Uterus (tissue), 4 donors: Measurements from ENCODE around the gene NCOA5. TPM values are rescaled to one million over a fixed set of nuclear protein-coding genes. Genes with fewer than 3 reads are reported as not detected.

Source experiments
- DNase-seq, 2 donors: peaks; one replicate each; pipeline ENCODE4 v3.0.0-alpha.2; 2019 to 2020
- H3K27ac ChIP-seq, 2 donors: fragments of 200-600 bp; sonication (generic); 1 replicate in 1 of 2; 2 replicates in 1 of 2; pipeline ENCODE4 v1.5.1; 2016 to 2018
- H3K27me3 ChIP-seq, 2 donors: fragments of 200-600 bp; sonication (generic); one replicate each; pipeline ENCODE4 v1.5.1; 2018 to 2019; ENCODE audit warnings: control low read depth in 1 of 2
- H3K36me3 ChIP-seq, 2 donors: fragments of 200-600 bp; sonication (generic); one replicate each; pipeline ENCODE4 v1.5.1; 2019; ENCODE audit warnings: control low read depth in 1 of 2
- H3K4me1 ChIP-seq, 2 donors: fragments of 200-600 bp; sonication (generic); one replicate each; pipeline ENCODE4 v1.5.1; 2018 to 2019; ENCODE audit warnings: control low read depth in 1 of 2
- H3K4me3 ChIP-seq, 2 donors: fragments of 200-600 bp; sonication (generic); 1 replicate in 1 of 2; 2 replicates in 1 of 2; pipeline ENCODE4 v1.5.1; 2018 to 2019; ENCODE audit warnings: mild to moderate bottlenecking in 1 of 2
- H3K9me3 ChIP-seq, 2 donors: fragments of 200-600 bp; sonication (generic); one replicate each; pipeline ENCODE4 v1.5.1; 2019; ENCODE audit warnings: control low read depth in 1 of 2
- POLR2A ChIP-seq, 2 donors: fragments of 450-650 bp; IDR thresholded peaks; one replicate each; pipeline ENCODE4 v1.6.1; 2016; ENCODE audit warnings: antibody characterized with exemption in 2 of 2, mild to moderate bottlenecking in 1 of 2, moderate library complexity in 1 of 2
- intact Hi-C: fragments of 100-400 bp; cut with DNase I; formaldehyde crosslinking; loops from one replicate; pipeline ENCODE4 v1.15.1; 2023; ENCODE audit warnings: low total_unique reads
- total RNA-seq, 4 donors: library from RNA; depleted of rRNA in 3 of 4; stranded (reverse); fragments of >200 nt in 3 of 4; gene quantifications; one replicate each; pipeline versions ENCODE4 v1.1.0 to v1.2.4, GENCODE V29; 2014 to 2023
- TF ChIP-seq, protein P1 (sequence below), 4 experiments: fragments of 200-600 bp in 2 of 4; fragments of 450-650 bp in 2 of 4; sonication (generic) in 2 of 4; IDR thresholded peaks; one replicate each; pipeline ENCODE4 v1.5.1; 2016 to 2019; ENCODE audit warnings: antibody characterized with exemption in 4 of 4, mild to moderate bottlenecking in 2 of 4, moderate library complexity in 1 of 4
- donor health status: DM: yes; HTN: yes; CAD: no.

NCOA5 gene
- total RNA-seq, 4 donors from 2014 or later = 8.2 to 37.8 (median 29.5) TPM

DNA sequence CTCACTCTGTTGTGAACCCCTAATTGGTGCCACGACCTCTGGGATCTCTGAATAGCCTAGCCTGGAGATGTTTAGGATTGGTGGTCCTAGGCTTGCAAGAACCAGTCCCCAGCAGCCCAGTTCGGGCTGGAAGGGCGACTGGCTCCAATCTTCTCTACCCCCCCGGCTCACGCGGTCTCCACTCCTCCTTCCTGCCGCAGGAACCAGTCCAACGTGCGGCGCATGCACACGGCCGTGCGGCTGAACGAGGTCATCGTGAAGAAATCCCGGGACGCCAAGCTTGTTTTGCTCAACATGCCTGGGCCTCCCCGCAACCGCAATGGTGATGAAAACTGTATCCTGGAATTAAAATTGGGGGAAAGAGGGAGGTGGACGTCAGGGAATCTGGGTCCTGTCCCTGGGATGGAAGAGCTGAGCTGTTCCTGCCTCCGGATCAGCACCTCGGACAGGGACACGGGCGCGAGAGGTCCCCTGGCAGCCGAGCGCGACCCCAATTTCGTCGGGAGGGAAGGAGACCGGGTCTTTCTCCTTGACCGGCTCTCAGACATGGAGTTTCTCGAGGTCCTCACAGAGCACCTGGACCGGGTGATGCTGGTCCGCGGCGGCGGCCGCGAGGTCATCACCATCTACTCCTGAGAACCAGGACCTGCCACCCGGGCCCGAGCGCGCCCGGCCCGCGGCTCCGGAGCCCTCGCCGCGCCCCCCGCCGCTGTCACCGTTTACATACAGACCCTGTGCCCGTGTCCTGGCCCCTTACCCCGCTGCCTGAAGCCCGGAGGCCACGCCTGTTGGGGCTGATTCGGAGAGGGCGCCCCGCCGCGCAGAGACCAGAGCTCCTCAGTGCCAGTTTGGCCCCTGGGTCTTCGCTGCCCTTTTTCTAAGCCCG is 32.5 kb downstream of the NCOA5 start:
- H3K4me3 ChIP-seq = no peak overlapping the region
- peaks cover 0 to 6% of the 10 kb centered on the region in 2 donors for H3K27me3 ChIP-seq
- H3K4me1 ChIP-seq = peaks cover 0 to 4% of the 10 kb centered on the region in 2 donors
- H3K36me3 ChIP-seq = no peaks in the 10 kb centered on the region
- no peak overlapping the region for H3K27ac ChIP-seq
- intact Hi-C loops = no loop called here
- DNase-seq = peak; percentile 28 to 52
- H3K9me3 ChIP-seq = no peaks in the 10 kb centered on the region
- TF ChIP-seq POLR2A (IDR thresholded peaks at IDR 0.05) = no peak
- TF ChIP-seq, protein P1, sequence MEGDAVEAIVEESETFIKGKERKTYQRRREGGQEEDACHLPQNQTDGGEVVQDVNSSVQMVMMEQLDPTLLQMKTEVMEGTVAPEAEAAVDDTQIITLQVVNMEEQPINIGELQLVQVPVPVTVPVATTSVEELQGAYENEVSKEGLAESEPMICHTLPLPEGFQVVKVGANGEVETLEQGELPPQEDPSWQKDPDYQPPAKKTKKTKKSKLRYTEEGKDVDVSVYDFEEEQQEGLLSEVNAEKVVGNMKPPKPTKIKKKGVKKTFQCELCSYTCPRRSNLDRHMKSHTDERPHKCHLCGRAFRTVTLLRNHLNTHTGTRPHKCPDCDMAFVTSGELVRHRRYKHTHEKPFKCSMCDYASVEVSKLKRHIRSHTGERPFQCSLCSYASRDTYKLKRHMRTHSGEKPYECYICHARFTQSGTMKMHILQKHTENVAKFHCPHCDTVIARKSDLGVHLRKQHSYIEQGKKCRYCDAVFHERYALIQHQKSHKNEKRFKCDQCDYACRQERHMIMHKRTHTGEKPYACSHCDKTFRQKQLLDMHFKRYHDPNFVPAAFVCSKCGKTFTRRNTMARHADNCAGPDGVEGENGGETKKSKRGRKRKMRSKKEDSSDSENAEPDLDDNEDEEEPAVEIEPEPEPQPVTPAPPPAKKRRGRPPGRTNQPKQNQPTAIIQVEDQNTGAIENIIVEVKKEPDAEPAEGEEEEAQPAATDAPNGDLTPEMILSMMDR (IDR thresholded peaks at IDR 0.05) = no peak

DNA sequence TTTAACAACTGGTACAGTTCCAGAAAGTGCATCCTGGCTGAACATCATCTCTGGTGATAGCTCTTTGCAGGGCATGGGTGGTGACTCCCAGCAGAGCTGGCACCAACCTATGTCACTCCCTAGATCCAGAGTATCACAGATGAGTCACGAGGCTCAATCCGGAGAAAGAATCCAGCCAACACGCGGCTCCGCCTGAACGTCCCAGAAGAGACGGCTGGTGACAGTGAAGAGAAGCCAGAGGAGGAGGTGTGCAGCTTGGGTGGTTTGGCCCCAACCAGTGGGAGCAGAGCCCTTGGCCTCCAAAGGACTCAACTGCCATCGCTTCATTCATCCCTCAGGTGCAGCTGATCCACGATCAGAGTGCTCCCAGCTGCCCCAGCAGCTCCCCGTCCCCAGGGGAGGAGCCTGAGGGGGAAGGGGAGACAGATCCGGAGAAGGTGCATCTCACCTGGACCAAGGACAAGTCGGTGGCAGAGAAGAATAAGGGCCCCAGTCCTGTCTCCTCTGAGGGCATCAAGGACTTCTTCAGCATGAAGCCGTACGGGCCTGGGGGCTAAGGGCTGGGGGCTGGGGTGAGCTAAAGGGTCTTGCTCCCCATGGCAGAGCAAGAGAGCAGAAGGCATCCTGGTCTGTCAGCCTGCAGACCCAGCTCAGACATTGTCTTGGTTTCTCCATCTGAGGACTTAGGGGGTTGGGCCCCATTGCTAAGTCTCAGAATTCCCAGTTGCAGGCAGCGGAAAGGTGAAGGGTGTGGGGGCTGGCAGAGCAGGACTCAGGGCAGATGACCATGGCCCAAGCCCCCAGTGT is 33.5 kb downstream of the NCOA5 start:
- Histone ChIP-seq H3K27ac (no peak overlapping the region), H3K4me1 (peaks cover 0 to 4% of the 10 kb centered on the region in 2 donors), H3K9me3 (no peaks in the 10 kb centered on the region), H3K4me3 (no peak overlapping the region), H3K27me3 (peaks cover 0 to 6% of the 10 kb centered on the region in 2 donors), H3K36me3 (no peaks in the 10 kb centered on the region)
- no peak for TF ChIP-seq POLR2A (IDR thresholded peaks at IDR 0.05)
- TF ChIP-seq, protein P1 (IDR thresholded peaks at IDR 0.05) = no peak
- intact Hi-C loops = no loop called here
- no peak for DNase-seq

DNA sequence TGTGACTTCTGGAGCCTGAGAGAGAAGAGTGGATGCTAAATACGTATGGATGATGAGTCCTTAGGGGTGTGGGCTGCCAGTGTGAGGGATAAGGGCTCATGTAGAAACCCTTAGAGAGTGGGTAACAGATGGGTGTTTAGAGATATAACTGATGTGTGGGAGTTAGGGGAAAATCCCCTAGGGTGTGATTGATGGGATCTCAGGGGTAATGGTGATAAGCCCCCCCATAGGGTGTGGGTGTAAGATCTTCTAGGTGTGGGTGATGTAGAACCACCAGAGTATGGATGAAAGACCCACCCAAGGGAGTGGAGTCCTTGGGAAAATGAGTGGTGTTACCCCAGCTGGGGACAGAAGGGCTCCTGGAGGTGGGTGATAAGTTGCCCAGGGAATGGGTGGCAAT is 34.5 kb downstream of the NCOA5 start:
- intact Hi-C loops = no loop called here
- no peak overlapping the region for H3K27ac ChIP-seq
- H3K4me1 ChIP-seq = peaks cover 0 to 4% of the 10 kb centered on the region in 2 donors
- H3K27me3 ChIP-seq = peaks cover 0 to 6% of the 10 kb centered on the region in 2 donors
- no peaks in the 10 kb centered on the region for H3K36me3 ChIP-seq
- TF ChIP-seq POLR2A (IDR thresholded peaks at IDR 0.05) = no peak
- TF ChIP-seq, protein P1 (IDR thresholded peaks at IDR 0.05) = no peak
- H3K9me3 ChIP-seq = no peaks in the 10 kb centered on the region
- DNase-seq = no peak
- H3K4me3 ChIP-seq = no peak overlapping the region

DNA sequence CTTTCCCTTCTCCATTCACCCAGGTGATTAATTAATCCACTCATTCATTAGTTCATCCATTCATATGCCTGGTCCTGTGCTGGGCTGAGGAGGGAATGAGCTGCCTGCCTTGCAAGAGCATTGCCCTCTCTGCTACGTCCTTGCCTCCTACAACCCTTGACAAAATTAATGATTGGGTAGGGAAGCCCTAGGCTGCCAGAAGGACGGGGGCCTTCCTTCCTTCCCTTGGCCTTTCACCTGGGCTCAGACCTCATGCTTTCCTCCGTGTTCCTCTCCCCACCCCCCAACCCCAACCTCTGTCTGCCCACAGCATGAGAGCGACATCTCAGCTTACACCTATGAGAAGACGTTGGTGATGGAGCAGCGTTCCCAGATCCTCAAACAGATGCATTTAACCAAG is 35.2 kb downstream of the NCOA5 start:
- Histone ChIP-seq H3K27ac (no peak overlapping the region), H3K36me3 (no peaks in the 10 kb centered on the region), H3K4me3 (no peak overlapping the region), H3K27me3 (peaks cover 0 to 6% of the 10 kb centered on the region in 2 donors), H3K4me1 (peaks cover 0 to 4% of the 10 kb centered on the region in 2 donors), H3K9me3 (no peaks in the 10 kb centered on the region)
- TF ChIP-seq POLR2A (IDR thresholded peaks at IDR 0.05) = no peak
- TF ChIP-seq, protein P1 (IDR thresholded peaks at IDR 0.05) = no peak
- intact Hi-C loops = no loop called here
- DNase-seq = no peak

DNA sequence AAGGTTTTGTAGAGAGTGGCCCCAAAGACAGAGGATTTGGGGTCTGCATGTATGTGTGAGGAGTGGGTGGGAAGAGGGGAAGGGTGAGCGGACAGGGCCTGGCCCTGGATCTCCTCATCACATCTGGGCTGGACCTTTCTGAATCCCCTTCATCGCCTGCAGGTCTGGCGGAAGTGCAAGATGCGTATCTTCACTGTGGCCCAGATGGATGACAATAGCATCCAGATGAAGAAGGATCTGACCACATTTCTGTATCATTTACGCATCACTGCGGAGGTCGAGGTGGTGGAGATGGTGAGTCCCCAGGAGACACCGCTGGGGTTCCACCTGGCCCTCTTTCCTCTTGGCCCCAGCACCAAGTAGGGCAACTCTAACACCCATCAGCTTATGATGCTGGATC is 36.3 kb downstream of the NCOA5 start:
- no peaks in the 10 kb centered on the region for H3K36me3 ChIP-seq
- intact Hi-C loops = no loop called here
- TF ChIP-seq POLR2A (IDR thresholded peaks at IDR 0.05) = no peak
- TF ChIP-seq, protein P1 (IDR thresholded peaks at IDR 0.05) = no peak
- peaks cover 0 to under 1% of the 10 kb centered on the region in 2 donors for H3K4me1 ChIP-seq
- no peak for DNase-seq
- no peak overlapping the region for H3K27ac ChIP-seq
- no peaks in the 10 kb centered on the region for H3K9me3 ChIP-seq
- H3K27me3 ChIP-seq = peaks cover 0 to 6% of the 10 kb centered on the region in 2 donors
- H3K4me3 ChIP-seq = no peak overlapping the region
